ENCODE data around the gene DDIT4L. TPM values are rescaled to one million over a fixed set of nuclear protein-coding genes. Genes with fewer than 3 reads are reported as not detected.
"Not testable (repeated sequence)": the region's sequence is repeated elsewhere in the genome, so short reads cannot be mapped to it uniquely, and the experiment has no call there.

Gene DDIT4L
- total and polyA plus RNA-seq, 7 donors, result 0.60 to 6.1 (median 2.0) TPM; not detected in 1

DNA sequence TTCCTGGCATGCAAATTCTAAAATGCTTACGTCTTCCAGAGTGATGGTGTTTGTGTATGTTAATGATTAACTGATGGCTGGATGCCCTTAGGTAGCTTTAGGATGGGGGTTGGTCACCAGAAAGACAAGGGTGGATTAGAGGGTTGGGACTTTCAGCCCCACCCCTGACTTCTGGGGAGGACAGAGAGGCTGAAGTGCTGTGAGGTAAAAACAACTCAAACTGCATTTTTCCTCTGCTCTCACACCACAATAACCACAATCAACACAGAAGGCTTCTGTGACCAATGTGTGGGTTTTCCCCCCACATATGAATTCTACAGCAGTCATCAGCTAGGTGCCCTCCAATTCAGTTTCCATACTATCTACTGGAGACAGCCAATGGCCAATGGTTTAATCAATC, 18.7 kb upstream of the DDIT4L start:
- Histone ChIP-seq H3K36me3 (no peaks in the 10 kb centered on the region), H3K27ac (no peak overlapping the region), H3K4me3 (no peak overlapping the region), H3K4me1 (no peaks in the 10 kb centered on the region), H3K9me3 (no peaks in the 10 kb centered on the region), H3K27me3 (no peaks in the 10 kb centered on the region)
- no peak for DNase-seq
- intact Hi-C loops (cut with DNase I), result no loop called here
- TF ChIP-seq POLR2A (IDR thresholded peaks at IDR 0.05) (no peak), POLR2AphosphoS5 (IDR thresholded peaks at IDR 0.05) (no peak), EP300 (IDR thresholded peaks at IDR 0.05) (no peak)
- TF ChIP-seq, protein P1, sequence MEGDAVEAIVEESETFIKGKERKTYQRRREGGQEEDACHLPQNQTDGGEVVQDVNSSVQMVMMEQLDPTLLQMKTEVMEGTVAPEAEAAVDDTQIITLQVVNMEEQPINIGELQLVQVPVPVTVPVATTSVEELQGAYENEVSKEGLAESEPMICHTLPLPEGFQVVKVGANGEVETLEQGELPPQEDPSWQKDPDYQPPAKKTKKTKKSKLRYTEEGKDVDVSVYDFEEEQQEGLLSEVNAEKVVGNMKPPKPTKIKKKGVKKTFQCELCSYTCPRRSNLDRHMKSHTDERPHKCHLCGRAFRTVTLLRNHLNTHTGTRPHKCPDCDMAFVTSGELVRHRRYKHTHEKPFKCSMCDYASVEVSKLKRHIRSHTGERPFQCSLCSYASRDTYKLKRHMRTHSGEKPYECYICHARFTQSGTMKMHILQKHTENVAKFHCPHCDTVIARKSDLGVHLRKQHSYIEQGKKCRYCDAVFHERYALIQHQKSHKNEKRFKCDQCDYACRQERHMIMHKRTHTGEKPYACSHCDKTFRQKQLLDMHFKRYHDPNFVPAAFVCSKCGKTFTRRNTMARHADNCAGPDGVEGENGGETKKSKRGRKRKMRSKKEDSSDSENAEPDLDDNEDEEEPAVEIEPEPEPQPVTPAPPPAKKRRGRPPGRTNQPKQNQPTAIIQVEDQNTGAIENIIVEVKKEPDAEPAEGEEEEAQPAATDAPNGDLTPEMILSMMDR (IDR thresholded peaks at IDR 0.05), result no peak
- WGBS, 2 donors, result 5 to 45% methylated on average over 1 of the region's 1 CpG

DNA sequence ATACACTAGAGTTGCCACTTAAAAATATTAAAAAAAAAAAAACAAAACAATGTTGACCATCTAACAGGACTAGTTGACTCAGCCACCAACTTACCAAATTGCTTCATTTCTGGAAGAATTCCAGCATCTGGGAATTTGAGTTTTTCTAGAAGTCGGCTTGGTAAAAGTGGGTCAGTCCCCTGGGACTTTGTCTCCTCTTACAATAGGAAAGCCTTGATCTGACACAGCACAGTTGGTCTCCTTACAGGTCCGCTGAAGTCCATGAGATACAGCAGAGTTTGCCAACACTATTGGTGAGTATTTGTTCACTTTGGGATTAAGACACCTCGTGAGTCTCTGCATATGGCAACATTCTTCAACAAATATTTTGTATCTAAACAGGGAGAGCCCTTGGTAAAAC, 18.2 kb upstream of the DDIT4L start:
- Histone ChIP-seq H3K27ac (no peak overlapping the region), H3K36me3 (no peaks in the 10 kb centered on the region), H3K4me3 (no peak overlapping the region), H3K4me1 (no peaks in the 10 kb centered on the region), H3K27me3 (no peaks in the 10 kb centered on the region), H3K9me3 (no peaks in the 10 kb centered on the region)
- WGBS, 2 donors, result 53 to 71% methylated on average over 3 of the region's 3 CpGs
- intact Hi-C loops (cut with DNase I), result no loop called here
- TF ChIP-seq POLR2A (IDR thresholded peaks at IDR 0.05) (no peak), EP300 (IDR thresholded peaks at IDR 0.05) (no peak), POLR2AphosphoS5 (IDR thresholded peaks at IDR 0.05) (no peak)
- TF ChIP-seq, protein P1 (IDR thresholded peaks at IDR 0.05), result no peak
- no peak for DNase-seq

DNA sequence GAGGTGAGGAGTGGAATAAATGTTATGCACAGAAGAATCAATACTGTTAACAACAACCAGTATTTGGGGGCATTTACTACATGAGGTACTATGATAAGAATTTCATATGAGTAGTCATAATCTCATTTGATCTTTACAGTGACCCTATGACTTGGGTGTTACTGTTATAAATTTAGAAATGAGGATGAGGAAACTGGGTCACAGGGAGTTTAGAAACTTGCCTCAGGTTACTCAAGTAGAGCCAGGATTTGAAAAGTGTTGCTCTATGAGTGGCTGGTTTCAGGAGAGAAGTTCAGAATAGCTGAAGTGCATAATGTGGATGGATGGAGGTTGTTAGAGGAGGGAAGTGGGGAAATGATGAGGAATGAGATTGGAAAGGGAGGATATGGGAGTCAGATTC, 16.6 kb upstream of the DDIT4L start:
- H3K27me3 ChIP-seq, result no peaks in the 10 kb centered on the region
- TF ChIP-seq POLR2A (IDR thresholded peaks at IDR 0.05) (no peak), EP300 (IDR thresholded peaks at IDR 0.05) (no peak), POLR2AphosphoS5 (IDR thresholded peaks at IDR 0.05) (no peak)
- TF ChIP-seq, protein P1 (IDR thresholded peaks at IDR 0.05), result no peak
- no peaks in the 10 kb centered on the region for H3K9me3 ChIP-seq
- no peaks in the 10 kb centered on the region for H3K36me3 ChIP-seq
- no peaks in the 10 kb centered on the region for H3K4me1 ChIP-seq
- no peak overlapping the region for H3K4me3 ChIP-seq
- H3K27ac ChIP-seq, result no peak overlapping the region
- no peak for DNase-seq
- intact Hi-C loops (cut with DNase I), result no loop called here

DNA sequence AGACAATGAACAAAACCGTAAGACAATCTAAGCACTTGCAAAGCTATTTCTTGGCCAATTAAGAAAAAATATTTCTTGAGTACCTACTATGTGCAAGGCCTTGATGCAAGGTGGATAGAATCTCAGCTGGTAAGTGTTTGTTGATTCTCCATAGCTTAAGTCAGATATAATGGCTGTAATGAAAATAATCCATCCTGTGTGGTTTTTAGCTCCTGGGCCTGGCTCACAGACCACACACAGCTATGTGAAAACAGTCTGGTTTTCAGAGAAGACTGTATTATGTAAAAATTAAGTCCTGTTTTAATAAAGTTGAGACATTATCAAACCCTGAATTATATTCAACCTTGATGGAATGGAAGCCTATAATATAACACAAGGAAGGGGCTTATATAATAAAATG, 7.8 kb upstream of the DDIT4L start:
- DNase-seq, result no peak
- H3K4me3 ChIP-seq, result no peak overlapping the region
- H3K4me1 ChIP-seq, result no peaks in the 10 kb centered on the region
- H3K36me3 ChIP-seq, result no peaks in the 10 kb centered on the region
- 95 to 96% methylated on average over 1 of the region's 1 CpG for WGBS, 2 donors
- TF ChIP-seq POLR2AphosphoS5 (IDR thresholded peaks at IDR 0.05) (no peak), EP300 (IDR thresholded peaks at IDR 0.05) (no peak)
- TF ChIP-seq, protein P1 (IDR thresholded peaks at IDR 0.05), result no peak
- no peaks in the 10 kb centered on the region for H3K27me3 ChIP-seq
- intact Hi-C loops (cut with DNase I), result loop anchor here (10.0 kb wide), 1 partner anchor 103 kb away; no protein-coding TSS in a partner anchor
- H3K27ac ChIP-seq, result no peak overlapping the region
- H3K9me3 ChIP-seq, result no peaks in the 10 kb centered on the region

DNA sequence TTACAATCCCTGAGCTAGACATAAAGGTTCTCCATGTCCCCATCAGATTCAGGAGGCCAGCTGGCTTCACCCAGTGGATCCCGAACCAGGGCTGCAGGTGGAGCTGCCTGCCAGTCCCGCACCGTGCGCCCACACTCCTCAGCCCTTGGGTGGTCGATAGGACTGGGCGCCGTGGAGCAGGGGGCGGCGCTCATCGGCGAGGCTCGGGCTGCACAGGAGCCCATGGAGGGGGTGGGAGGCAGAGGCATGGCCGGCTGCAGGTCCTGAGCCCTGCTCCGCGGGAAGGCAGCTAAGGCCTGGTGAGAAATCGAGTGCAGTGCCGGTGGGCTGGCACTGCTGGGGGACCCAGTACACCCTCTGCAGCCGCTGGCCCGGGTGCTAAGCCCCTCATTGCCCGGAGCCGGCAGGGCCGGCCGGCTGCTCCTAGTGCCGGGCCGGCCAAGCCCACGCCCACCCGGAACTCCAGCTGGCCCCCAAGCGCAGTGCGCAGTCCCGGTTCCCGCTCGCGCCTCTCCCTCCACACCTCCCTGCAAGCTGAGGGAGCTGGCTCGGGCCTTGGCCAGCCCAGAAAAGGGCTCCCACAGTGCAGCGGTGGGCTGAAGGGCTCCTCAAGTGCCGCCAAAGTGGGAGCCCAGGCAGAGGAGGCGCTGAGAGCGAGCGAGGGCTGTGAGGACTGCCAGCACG, 6.3 kb upstream of the DDIT4L start:
- not testable (repeated sequence) for H3K27ac ChIP-seq, H3K4me1 ChIP-seq, H3K9me3 ChIP-seq, H3K36me3 ChIP-seq, H3K4me3 ChIP-seq, H3K27me3 ChIP-seq, DNase-seq
- 93 to 97% methylated on average over 40 of the region's 40 CpGs for WGBS, 2 donors
- intact Hi-C loops (cut with DNase I), result loop anchor here (10.0 kb wide), 1 partner anchor 102 kb away; no protein-coding TSS in a partner anchor

Measured in sigmoid colon (tissue), 7 donors.